Lower leg skin (tissue), 4 donors: ENCODE data around the gene PITPNB. TPM values are rescaled to one million over a fixed set of nuclear protein-coding genes. Genes with fewer than 3 reads are reported as not detected.

ENCODE experiments used
- DNase-seq, 2 donors: peaks; one replicate each; pipeline ENCODE4 v3.0.0-alpha.2; 2019; ENCODE audit warnings: low spot score in 2 of 2
- H3K4me3 ChIP-seq: fragments of 200-600 bp; sonication (generic); 2 replicates; pipeline ENCODE4 v1.5.1; 2017; ENCODE audit warnings: mild to moderate bottlenecking, low read depth; ENCODE audit not compliant: poor library complexity, severe bottlenecking
- CTCF ChIP-seq, 3 donors: fragments of 450-650 bp; IDR thresholded peaks; one replicate each; pipeline ENCODE4 v1.5.1; 2016; ENCODE audit warnings: antibody characterized with exemption in 3 of 3, mild to moderate bottlenecking in 3 of 3, moderate library complexity in 2 of 3
- POLR2A ChIP-seq, 2 donors: fragments of 450-650 bp; IDR thresholded peaks; one replicate each; pipeline ENCODE4 v1.6.1; 2016 to 2017; ENCODE audit warnings: antibody characterized with exemption in 2 of 2, mild to moderate bottlenecking in 1 of 2, moderate library complexity in 1 of 2
- WGBS, 2 donors: methylation state at CpG; one replicate each; pipeline ENCODE4 v1.1.5; 2018; 5-methylcytosine and 5-hydroxymethylcytosine counted together
- intact Hi-C: fragments of 100-400 bp; cut with DNase I; formaldehyde crosslinking; loops from one replicate; pipeline ENCODE4 v1.15.0; 2023; ENCODE audit warnings: low total_unique reads
- total RNA-seq, 4 donors: library from RNA; depleted of rRNA; stranded (reverse); fragments of >200 nt; gene quantifications; one replicate each; pipeline ENCODE4 v1.1.0, GENCODE V29; 2016

PITPNB gene
- total RNA-seq, 4 donors from 2014 or later, result 22.1 to 36.5 (median 29.7) TPM

DNA sequence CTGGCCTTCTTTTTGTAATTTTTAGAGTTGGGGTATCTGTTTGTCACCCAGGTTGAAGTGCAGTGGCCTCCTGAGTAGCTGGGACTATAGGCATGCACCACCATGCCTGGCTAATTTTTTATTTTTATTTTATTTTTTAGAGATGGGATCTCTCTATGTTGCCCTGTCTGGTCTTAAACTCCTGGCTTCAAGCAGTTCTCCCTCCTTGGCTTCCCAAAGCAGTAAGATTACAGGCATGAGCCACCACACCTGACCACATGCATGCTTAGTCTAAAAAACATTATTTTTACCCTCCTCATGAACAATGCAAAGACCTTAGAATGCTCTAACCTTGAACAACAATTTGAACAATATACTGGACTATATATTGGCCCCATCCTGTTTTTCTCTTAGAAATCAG is 22.1 kb upstream of the PITPNB start:
- intact Hi-C loops, result no loop called here
- DNase-seq, result no peak
- H3K4me3 ChIP-seq, result no peak overlapping the region

DNA sequence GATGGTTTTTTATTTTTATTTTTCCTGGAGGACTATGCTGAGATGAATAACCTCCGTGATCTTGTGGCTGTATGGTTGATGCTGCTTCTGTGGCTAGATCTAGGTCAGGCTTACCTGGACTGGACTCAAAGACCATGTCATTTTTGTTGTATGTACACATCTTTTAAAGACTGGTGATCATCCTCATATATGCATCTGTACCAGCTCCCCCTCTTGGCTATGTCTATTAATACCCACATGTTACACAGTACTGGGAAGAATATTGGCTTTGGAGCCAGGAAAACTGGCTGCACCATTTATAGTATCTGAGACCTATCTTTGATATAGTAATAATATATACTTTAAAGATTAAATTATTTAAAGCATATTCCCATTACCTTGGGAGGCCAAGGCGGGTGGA is 18.4 kb upstream of the PITPNB start:
- no peak for DNase-seq
- 100% methylated on average over 2 of the region's 2 CpGs for WGBS, 2 donors
- H3K4me3 ChIP-seq, result no peak overlapping the region
- TF ChIP-seq CTCF (IDR thresholded peaks at IDR 0.05) (no peak), POLR2A (IDR thresholded peaks at IDR 0.05) (no peak)
- intact Hi-C loops, result no loop called here

More for the DNA sequence above, 22.1 kb upstream of the PITPNB start:
- TF ChIP-seq POLR2A (IDR thresholded peaks at IDR 0.05) (no peak), CTCF (IDR thresholded peaks at IDR 0.05) (no peak)

DNA sequence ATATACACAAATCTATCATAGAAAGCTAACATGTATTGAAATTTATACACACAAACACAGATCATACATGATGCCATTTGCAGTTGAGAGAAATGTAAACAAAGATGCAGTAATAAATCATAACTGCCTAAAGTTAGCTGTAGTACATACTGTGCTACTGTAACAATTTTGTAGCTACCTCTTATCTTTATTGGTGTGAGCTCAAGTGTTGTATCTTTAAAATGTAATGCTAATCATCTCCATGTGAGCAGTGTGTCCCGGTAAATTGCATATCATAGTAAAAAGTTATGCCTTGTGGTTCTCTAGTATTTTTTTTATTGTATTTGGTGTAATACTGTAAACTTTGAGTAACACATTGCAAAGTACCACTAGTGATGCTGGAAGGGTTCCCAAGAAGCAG is 16.8 kb upstream of the PITPNB start:
- intact Hi-C loops, result no loop called here
- WGBS, 2 donors, result 86 to 90% methylated on average over 1 of the region's 1 CpG
- H3K4me3 ChIP-seq, result no peak overlapping the region
- DNase-seq, result no peak
- TF ChIP-seq CTCF (IDR thresholded peaks at IDR 0.05) (no peak), POLR2A (IDR thresholded peaks at IDR 0.05) (no peak)

DNA sequence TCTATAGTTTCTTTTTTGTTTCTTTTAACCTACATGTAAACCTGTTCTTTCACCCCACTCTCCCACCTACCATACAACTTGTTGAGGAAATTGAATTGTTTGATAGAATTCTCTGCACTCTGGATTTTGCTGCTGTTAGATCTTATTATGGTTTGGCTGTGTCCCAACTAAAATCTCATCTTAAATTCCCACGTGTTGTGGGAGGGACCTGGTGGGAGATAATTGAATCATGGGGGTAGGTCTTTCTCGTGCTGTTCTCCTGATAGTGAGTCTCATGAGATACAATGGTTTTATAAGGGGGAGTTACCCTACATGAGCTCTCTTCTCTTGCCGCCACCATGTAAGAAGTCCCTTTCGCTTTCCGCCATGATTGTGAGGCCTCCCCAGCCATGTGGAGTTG is 15.0 kb upstream of the PITPNB start:
- WGBS, 2 donors, result 87 to 88% methylated on average over 5 of the region's 5 CpGs
- no peak overlapping the region for H3K4me3 ChIP-seq
- TF ChIP-seq CTCF (IDR thresholded peaks at IDR 0.05), result no peak
- no peak for DNase-seq
- intact Hi-C loops, result no loop called here

- H3K4me3 ChIP-seq, result no peak overlapping the region
- no peak for DNase-seq
- intact Hi-C loops, result no loop called here
- WGBS, 2 donors, result 92 to 96% methylated on average over 9 of the region's 9 CpGs
- TF ChIP-seq CTCF (IDR thresholded peaks at IDR 0.05) (no peak), POLR2A (IDR thresholded peaks at IDR 0.05) (no peak)
Observed at GRCh38 chr22:27933186-27933983, 14.3 kb upstream of the PITPNB start.
